Measurements from ENCODE around the gene NOL3. TPM values are rescaled to one million over a fixed set of nuclear protein-coding genes. Genes with fewer than 3 reads are reported as not detected.

Gene NOL3
- total and polyA plus RNA-seq, 2 of the 13 experiments (the other 11 are each of a cell fraction or from before 2014, with no cell fraction given) = 5.7 to 20.5 TPM

- TF ChIP-seq ZNF619 (CRISPR knock-in tag; IDR thresholded peaks at IDR 0.05) (peak; percentile 99), SMARCC2 (IDR thresholded peaks at IDR 0.05) (no peak), MTERF4 (CRISPR knock-in tag; IDR thresholded peaks at IDR 0.05) (peak; percentile 84; the same call in 1 of the 2 replicates), MAZ (IDR thresholded peaks at IDR 0.05; ENCODE audit: borderline replicate concordance, low read depth, low read length) (no peak), MAZ (CRISPR knock-in tag; IDR thresholded peaks at IDR 0.05; ENCODE audit: low read depth) (peak; percentile 86), FOXO4 (CRISPR knock-in tag; conservative IDR thresholded peaks at IDR 0.05) (no peak), CBX1 (IDR thresholded peaks at IDR 0.05; ENCODE audit: low read depth) (peak; percentile 80), ZNF329 (CRISPR knock-in tag; IDR thresholded peaks at IDR 0.05; ENCODE audit: low read depth) (peak; percentile 86; the same call in 1 of the 2 replicates), FOXJ3 (CRISPR knock-in tag; IDR thresholded peaks at IDR 0.05; ENCODE audit: borderline replicate concordance) (no peak), ZNF557 (CRISPR knock-in tag; IDR thresholded peaks at IDR 0.05) (no peak), DDIT3 (CRISPR knock-in tag; IDR thresholded peaks at IDR 0.05) (no peak), SALL2 (CRISPR knock-in tag; IDR thresholded peaks at IDR 0.05) (no peak), ZNF83 (CRISPR knock-in tag; IDR thresholded peaks at IDR 0.05; ENCODE audit: borderline replicate concordance) (peak; percentile 90; the same call in 1 of the 2 replicates), ATF7 (IDR thresholded peaks at IDR 0.05) (no peak), ATF7 (CRISPR knock-in tag; IDR thresholded peaks at IDR 0.05) (no peak), TERF1 (CRISPR knock-in tag; IDR thresholded peaks at IDR 0.05) (no peak), THAP8 (CRISPR knock-in tag; IDR thresholded peaks at IDR 0.05; ENCODE audit: borderline replicate concordance) (no peak), ZNF879 (CRISPR knock-in tag; IDR thresholded peaks at IDR 0.05) (peak; percentile 80; the same call in 1 of the 2 replicates), ZNF597 (CRISPR knock-in tag; IDR thresholded peaks at IDR 0.05) (no peak), TRIM22 (IDR thresholded peaks at IDR 0.05) (no peak)
Measured at GRCh38 chr16:67173808-67174705, 3.7 kb downstream of the NOL3 start (continued).
